ENCODE results near the gene SOS1.

Gene SOS1

GRCh38 chr2:38957972-38958371 is 162.9 kb downstream of the SOS1 start:
- TF ChIP-seq CTCF (IDR thresholded peaks at IDR 0.05; ENCODE audit: insufficient read depth, low read length) (no peak), GABPA (IDR thresholded peaks at IDR 0.05; ENCODE audit: low read depth) (no peak), SPI1 (IDR thresholded peaks at IDR 0.05; ENCODE audit: borderline replicate concordance, low read depth) (no peak), POLR2AphosphoS5 (IDR thresholded peaks at IDR 0.05; ENCODE audit: low read depth) (no peak), REST (IDR thresholded peaks at IDR 0.05; ENCODE audit: insufficient replicate concordance, low read depth) (no peak)
- no peak for DNase-seq (ENCODE audit: low read depth in 1 of 2, low spot score in 1 of 2)
- no peak overlapping the region for H3K4me3 ChIP-seq (replicated peaks; ENCODE audit: insufficient read depth, low read length)
- H3K27me3 ChIP-seq (ENCODE audit: insufficient read depth, poor library complexity, severe bottlenecking): no peaks in the 10 kb centered on the region
- H3K27ac ChIP-seq (replicated peaks): no peak overlapping the region

GRCh38 chr2:38951766-38952165 is 169.1 kb downstream of the SOS1 start:
- no peaks in the 10 kb centered on the region for H3K27me3 ChIP-seq (ENCODE audit: insufficient read depth, poor library complexity, severe bottlenecking)
- no peak for TF ChIP-seq CTCF (IDR thresholded peaks at IDR 0.05; ENCODE audit: insufficient read depth, low read length)
- no peak for TF ChIP-seq SPI1 (IDR thresholded peaks at IDR 0.05; ENCODE audit: borderline replicate concordance, low read depth)
- DNase-seq (ENCODE audit: low read depth in 1 of 2, low spot score in 1 of 2): no peak
- no peak overlapping the region for H3K27ac ChIP-seq (replicated peaks)
- H3K4me3 ChIP-seq (replicated peaks; ENCODE audit: insufficient read depth, low read length): no peak overlapping the region

- no peak overlapping the region for H3K4me3 ChIP-seq (replicated peaks; ENCODE audit: insufficient read depth, low read length)
- no peaks in the 10 kb centered on the region for H3K27me3 ChIP-seq (ENCODE audit: insufficient read depth, poor library complexity, severe bottlenecking)
- DNase-seq (ENCODE audit: low read depth in 1 of 2, low spot score in 1 of 2): no peak
- H3K27ac ChIP-seq (replicated peaks): no peak overlapping the region
- no peak for TF ChIP-seq SPI1 (IDR thresholded peaks at IDR 0.05; ENCODE audit: borderline replicate concordance, low read depth)
- TF ChIP-seq GABPA (IDR thresholded peaks at IDR 0.05; ENCODE audit: low read depth): no peak
- TF ChIP-seq POLR2AphosphoS5 (IDR thresholded peaks at IDR 0.05; ENCODE audit: low read depth): no peak
- no peak for TF ChIP-seq CTCF (IDR thresholded peaks at IDR 0.05; ENCODE audit: insufficient read depth, low read length)
- no peak for TF ChIP-seq REST (IDR thresholded peaks at IDR 0.05; ENCODE audit: insufficient replicate concordance, low read depth)
Measured at GRCh38 chr2:38948995-38949394, 171.9 kb downstream of the SOS1 start.

- no peak overlapping the region for H3K4me3 ChIP-seq (replicated peaks; ENCODE audit: insufficient read depth, low read length)
- TF ChIP-seq POLR2AphosphoS5 (IDR thresholded peaks at IDR 0.05; ENCODE audit: low read depth) (no peak), SPI1 (IDR thresholded peaks at IDR 0.05; ENCODE audit: borderline replicate concordance, low read depth) (no peak), REST (IDR thresholded peaks at IDR 0.05; ENCODE audit: insufficient replicate concordance, low read depth) (no peak), CTCF (IDR thresholded peaks at IDR 0.05; ENCODE audit: insufficient read depth, low read length) (no peak), GABPA (IDR thresholded peaks at IDR 0.05; ENCODE audit: low read depth) (no peak)
- H3K27ac ChIP-seq (replicated peaks): no peak overlapping the region
- DNase-seq (ENCODE audit: low read depth in 1 of 2, low spot score in 1 of 2): no peak
- no peaks in the 10 kb centered on the region for H3K27me3 ChIP-seq (ENCODE audit: insufficient read depth, poor library complexity, severe bottlenecking)
Measured at GRCh38 chr2:38948387-38948882, 172.4 kb downstream of the SOS1 start.
